SKM-1 treated with dmso at 0.1 percent for 144 hours (cell line): ENCODE data around the gene HIVEP1.
"Not testable (repeated sequence)": the region's sequence is repeated elsewhere in the genome, so short reads cannot be mapped to it uniquely, and the experiment has no call there.

ENCODE experiments used
- DNase-seq: peaks from one replicate; lab custom pipeline; 2025; ENCODE audit not compliant: unreplicated experiment; lab: John Stamatoyannopoulos, UW

Gene HIVEP1

DNA sequence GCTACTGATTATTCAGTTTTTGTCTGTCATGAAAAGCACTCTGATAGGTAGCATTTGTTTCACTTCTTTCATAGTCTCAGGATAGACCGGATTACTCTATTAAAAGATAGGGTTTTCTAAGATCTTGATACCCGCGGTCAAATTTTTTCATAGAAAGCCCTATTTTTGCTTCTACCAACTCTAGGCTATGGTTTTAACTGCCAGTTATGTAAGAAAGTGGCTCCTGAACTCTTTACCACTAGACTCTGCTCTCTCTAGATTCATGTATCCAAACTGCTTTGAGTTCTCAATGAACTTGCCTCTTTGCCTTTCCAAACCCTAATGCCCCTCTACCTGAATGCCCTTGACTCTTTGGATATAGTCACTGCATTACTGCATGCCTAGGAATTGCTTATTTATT lies 70.3 kb downstream of the HIVEP1 start:
- DNase-seq = no peak

DNA sequence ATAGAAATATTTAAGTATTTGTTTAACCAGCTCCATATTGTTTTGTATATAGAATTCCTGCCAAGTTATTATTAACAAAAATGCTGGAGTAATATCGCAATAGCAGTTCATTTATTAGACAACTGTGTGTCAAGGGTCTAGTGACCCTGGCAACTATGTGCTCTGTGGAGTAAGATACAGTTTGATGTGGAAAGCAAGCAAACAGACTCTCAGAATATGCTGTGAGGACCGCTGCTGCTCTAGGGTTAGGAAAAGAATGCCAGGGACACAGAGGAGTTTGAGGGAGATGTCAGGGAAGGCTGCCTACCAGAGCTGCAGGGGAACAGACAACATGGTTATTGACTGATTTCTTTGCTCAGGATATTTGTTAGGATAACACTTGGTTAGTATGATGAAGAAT lies 71.2 kb downstream of the HIVEP1 start:
- no peak for DNase-seq

DNA sequence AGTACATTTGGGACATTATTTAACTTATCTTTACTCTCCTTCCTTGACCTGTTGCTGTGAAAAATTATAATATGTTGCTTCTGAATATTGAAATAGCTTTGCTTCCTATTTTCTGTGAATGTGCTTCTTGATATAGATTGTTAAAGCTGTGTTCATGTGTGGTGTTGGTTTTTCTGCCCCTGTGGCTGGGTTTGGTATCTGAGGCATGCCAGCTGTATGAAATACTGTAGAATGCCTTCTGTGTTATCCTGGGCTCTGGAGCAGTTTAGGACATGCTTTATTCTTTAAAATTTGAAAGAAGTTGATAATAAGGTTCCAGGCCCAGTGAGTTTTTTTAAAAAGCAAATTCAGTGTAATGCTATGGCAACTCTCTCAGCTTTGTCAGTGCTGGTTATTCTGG lies 71.7 kb downstream of the HIVEP1 start:
- DNase-seq = no peak

DNA sequence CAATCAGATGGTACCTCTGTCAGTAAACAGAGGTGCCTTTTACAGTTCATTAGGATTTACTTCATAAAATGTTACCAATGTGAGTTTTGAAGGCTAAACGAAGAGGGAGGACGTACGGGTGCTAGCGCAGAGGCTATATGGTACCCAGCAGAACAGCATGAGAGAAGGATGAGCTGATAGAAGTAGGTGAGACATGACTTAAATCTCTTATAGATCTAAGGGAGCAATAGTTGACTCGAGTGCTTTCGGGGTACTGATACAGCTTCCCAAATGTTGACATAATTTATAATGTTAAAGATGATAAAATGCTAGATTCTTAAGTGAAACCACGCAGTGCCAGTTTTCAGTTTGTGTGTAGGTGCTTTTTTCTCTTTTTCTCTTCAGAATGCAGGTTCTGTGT lies 72.6 kb downstream of the HIVEP1 start:
- no peak for DNase-seq

DNA sequence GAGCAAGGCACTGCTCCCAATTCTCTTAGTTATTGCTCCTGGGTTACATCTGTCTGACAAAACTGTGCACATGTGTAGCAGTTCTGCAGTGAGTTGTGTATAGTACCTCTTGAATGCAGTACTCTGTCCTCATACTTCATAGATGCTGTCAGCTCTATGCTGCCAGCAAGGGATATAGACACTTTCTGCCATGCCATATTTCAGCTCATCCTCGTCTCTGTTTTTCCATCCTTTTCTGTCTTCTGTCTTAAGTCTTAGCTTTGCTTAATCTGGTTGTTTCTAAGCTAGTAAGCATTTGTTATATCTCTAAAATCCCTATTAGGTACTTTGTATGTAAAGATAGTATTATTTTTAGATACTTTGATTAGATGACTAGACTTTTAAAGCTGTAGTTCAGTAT lies 76.4 kb downstream of the HIVEP1 start:
- no peak for DNase-seq

- DNase-seq = no peak
Measured at GRCh38 chr6:12090714-12091113, 78.6 kb downstream of the HIVEP1 start.

- DNase-seq = no peak
Measured at GRCh38 chr6:12092762-12093161, 80.7 kb downstream of the HIVEP1 start.

DNA sequence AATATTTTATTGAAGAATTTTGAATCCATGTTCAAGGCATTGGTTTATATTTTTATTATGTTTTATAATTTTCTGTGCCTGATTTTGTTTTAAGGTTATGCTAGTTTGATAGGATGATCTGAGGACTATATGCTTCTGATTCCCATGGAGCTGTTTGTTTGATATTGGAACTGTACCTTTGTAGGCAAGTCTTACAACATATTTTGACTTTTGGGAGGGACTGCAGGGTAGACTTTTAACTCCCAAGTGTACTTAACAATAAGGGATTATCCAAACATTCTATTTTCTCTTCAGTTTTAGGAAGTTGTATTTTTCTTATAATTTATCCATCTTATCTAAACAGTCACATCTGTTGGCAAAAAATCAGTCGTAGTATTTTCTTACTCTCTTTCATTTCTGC lies 82.6 kb downstream of the HIVEP1 start:
- DNase-seq = no peak

GRCh38 chr6:12096342-12096741 lies 84.2 kb downstream of the HIVEP1 start:
- DNase-seq = no peak

DNA sequence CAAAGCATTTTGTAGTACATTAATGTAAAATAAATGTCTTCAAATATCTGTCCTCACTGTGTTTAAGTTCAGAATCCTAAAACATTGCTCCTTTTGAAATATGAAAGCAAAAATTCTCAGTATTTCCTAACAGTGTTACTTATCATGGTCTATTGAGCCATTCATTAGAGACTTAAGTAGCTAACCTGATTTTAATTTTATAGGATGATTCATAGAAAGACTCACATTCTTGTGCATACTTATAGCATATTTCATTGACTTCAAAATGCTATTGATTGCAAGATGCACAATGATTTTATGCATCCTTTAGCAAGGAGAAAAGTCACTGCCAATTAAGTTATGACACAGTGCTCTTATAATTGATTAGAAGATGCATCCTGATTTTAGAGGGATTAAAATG lies 85.7 kb downstream of the HIVEP1 start:
- DNase-seq = no peak

GRCh38 chr6:12099623-12100338 lies 87.7 kb downstream of the HIVEP1 start:
- DNase-seq = no peak

DNA sequence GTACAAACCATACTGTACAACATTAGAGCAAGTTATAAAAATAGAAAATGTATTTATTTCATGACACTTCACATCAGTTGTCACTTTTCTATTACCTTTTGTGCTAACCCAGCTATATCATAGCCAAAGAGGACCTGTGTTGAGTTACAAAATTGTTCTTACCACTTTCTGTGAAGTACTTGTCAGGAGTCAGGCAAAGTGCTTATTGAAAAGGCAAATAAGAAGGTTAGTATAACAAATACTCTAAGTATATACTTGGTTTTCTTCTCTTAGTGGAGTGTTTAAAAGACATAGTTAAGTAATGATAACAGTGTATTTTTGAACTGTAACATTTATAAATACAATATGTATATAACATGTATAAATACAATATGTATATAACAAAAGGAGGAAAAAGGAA lies 88.9 kb downstream of the HIVEP1 start:
- DNase-seq = no peak

DNA sequence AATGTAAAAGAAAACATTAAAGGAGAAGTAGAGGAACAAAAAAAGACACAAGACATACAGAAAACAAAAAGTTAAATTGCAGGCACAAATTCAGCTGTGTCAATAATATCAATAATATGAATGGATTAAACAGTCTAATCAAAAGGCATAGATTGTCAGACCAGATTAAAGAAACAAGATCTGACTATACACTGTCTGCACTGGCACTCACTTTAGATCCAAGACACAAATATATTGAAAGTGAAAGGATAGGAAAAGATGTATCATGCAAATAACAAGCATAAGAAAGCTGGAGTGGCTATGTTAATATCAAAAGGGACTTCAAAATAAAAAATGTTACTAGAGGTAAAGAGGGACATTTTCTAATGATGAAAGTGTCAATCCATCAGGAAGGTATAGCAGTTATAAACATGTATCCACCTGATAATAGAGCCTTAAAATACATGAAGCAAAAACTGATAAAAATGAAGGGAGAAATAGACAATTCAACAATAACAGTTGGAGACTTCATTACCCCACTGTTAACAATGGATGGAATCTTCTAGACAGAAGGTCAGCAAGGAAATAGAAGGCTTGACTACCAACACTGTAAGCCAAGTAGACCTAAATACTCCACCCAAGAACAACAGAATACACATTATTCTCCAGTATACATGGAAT lies 89.7 kb downstream of the HIVEP1 start:
- DNase-seq = no peak

DNA sequence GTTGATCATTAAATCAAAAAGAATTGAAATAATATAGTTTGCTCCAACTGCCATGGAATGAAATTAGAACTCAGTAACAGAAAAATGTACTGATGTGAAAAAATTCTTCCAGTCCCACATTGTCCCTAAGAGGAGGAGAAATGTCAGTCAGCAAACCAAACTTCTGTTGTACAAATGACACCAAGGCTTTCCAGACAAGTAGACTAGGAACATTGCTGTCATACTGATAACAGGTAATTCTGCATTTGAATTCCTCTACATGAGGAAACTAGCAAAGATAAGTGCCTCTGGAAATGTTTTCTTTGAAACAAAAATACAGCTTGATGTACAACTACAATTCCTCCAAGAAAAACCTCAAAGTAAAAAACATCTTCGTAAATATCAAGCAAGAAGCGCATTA lies 90.2 kb downstream of the HIVEP1 start:
- no peak for DNase-seq

- no peak for DNase-seq
Measured at GRCh38 chr6:12103158-12103557, 91.0 kb downstream of the HIVEP1 start.

GRCh38 chr6:12105271-12105670 lies 93.2 kb downstream of the HIVEP1 start:
- DNase-seq = no peak

GRCh38 chr6:12108376-12108775 lies 96.3 kb downstream of the HIVEP1 start:
- DNase-seq = not testable (repeated sequence)

DNA sequence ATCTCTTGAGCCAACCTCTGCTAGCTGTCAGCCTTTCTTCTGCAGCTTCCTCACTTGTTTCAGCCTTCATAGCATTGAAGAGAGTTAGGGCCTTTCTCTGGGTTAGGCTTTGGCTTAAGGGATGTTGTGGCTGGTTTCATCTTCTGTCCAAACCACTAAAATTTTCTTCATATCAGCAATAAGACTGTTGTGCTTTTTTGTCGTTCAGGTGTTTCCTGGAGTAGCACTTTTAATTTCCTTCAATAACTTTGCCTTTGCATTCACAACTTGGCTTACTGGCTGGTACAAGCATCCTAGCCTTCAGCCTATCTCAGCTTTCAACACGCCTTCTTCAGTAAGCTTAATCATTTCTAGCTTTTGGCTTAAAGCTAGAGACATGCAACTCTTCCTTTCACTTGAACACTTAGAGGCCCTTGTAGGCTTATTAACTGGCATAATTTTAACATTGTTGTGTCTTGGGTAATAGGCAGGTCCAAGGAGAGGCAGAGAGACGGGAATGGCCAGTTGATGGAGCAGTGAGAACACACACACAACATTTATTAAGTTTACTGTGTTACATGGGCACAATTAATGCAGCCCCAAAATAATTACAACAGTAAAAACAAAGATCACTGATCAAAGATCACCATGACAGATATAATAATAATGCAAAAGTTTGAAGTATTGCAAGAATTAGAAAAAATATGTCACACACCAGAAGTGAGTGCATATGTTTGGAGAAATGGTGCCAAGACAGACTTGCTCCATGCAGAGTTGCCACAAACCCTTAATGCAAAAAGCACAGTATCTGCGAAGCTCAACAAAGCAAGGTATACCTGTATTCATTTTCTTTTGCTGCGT lies 98.6 kb downstream of the HIVEP1 start:
- DNase-seq = no peak

- no peak for DNase-seq
Measured at GRCh38 chr6:12111363-12111670, 99.2 kb downstream of the HIVEP1 start.

- no peak for DNase-seq
Measured at GRCh38 chr6:12112540-12113189, 100.6 kb downstream of the HIVEP1 start.

GRCh38 chr6:12113190-12113577 lies 101.1 kb downstream of the HIVEP1 start:
- DNase-seq = no peak

GRCh38 chr6:12114055-12114503 lies 102.0 kb downstream of the HIVEP1 start:
- DNase-seq = no peak
